ENCODE measurements around the gene RAI2.

Gene RAI2

GRCh38 chrX:17828171-17828570 lies 32.9 kb downstream of the RAI2 start:
- no peak for DNase-seq

GRCh38 chrX:17826609-17827496 lies 34.2 kb downstream of the RAI2 start:
- DNase-seq: no peak

GRCh38 chrX:17824980-17825379 lies 36.1 kb downstream of the RAI2 start:
- no peak for DNase-seq

- DNase-seq: no peak
Observed at GRCh38 chrX:17822351-17822750, 38.7 kb downstream of the RAI2 start.

GRCh38 chrX:17820100-17820499 lies 41.0 kb downstream of the RAI2 start:
- DNase-seq: no peak

GRCh38 chrX:17818726-17819125 lies 42.4 kb downstream of the RAI2 start:
- no peak for DNase-seq

GRCh38 chrX:17817251-17817650 lies 43.8 kb downstream of the RAI2 start:
- DNase-seq: no peak

GRCh38 chrX:17814557-17814956 lies 46.5 kb downstream of the RAI2 start:
- DNase-seq: no peak

- DNase-seq: no peak
Observed at GRCh38 chrX:17814059-17814458, 47.0 kb downstream of the RAI2 start.

- DNase-seq: no peak
Observed at GRCh38 chrX:17813277-17813676, 47.8 kb downstream of the RAI2 start.

GRCh38 chrX:17812763-17813162 lies 48.3 kb downstream of the RAI2 start:
- DNase-seq: peak; percentile 52

- DNase-seq: no peak
Observed at GRCh38 chrX:17809984-17810383, 51.1 kb downstream of the RAI2 start.

GRCh38 chrX:17809273-17809672 lies 51.8 kb downstream of the RAI2 start:
- DNase-seq: no peak

- DNase-seq: peak; percentile 22
Observed at GRCh38 chrX:17805120-17805519, 56.0 kb downstream of the RAI2 start.

GRCh38 chrX:17803449-17803848 lies 57.6 kb downstream of the RAI2 start:
- DNase-seq: no peak

- DNase-seq: peak; percentile 49
Observed at GRCh38 chrX:17802756-17803155, 58.3 kb downstream of the RAI2 start.

- DNase-seq: no peak
Observed at GRCh38 chrX:17801431-17801830, 59.7 kb downstream of the RAI2 start.

- no peak for DNase-seq
Observed at GRCh38 chrX:17798921-17799320, 62.2 kb downstream of the RAI2 start.

GRCh38 chrX:17792826-17793225 lies 68.3 kb downstream of the RAI2 start:
- DNase-seq: no peak

- DNase-seq: no peak
Observed at GRCh38 chrX:17788956-17789562, 72.0 kb downstream of the RAI2 start.

GRCh38 chrX:17788439-17788838 lies 72.7 kb downstream of the RAI2 start:
- peak; percentile 63 for DNase-seq

- DNase-seq: peak; percentile 32
Observed at GRCh38 chrX:17787557-17787956, 73.5 kb downstream of the RAI2 start.

- DNase-seq: peak; percentile 50
Observed at GRCh38 chrX:17786554-17787347, 74.3 kb downstream of the RAI2 start.

GRCh38 chrX:17779434-17779833 lies 81.7 kb downstream of the RAI2 start:
- DNase-seq: no peak

Measured in DMS53 (cell line).